Endodermal cell (in vitro differentiated cells): Measurements from ENCODE around the gene ZFP92. TPM values are rescaled to one million over a fixed set of nuclear protein-coding genes. Genes with fewer than 3 reads are reported as not detected.
"Not testable (repeated sequence)": the region's sequence is repeated elsewhere in the genome, so short reads cannot be mapped to it uniquely, and the experiment has no call there.

Source experiments
- DNase-seq: peaks from one replicate; pipeline ENCODE4 v3.0.0-alpha.2; 2017
- H3K27ac ChIP-seq: 2 replicates; pipeline ENCODE4 v1.5.1; 2013; ENCODE audit warnings: mild to moderate bottlenecking, low read depth, low read length, moderate library complexity
- H3K27me3 ChIP-seq: 2 replicates; pipeline ENCODE4 v1.6.1; 2013; ENCODE audit warnings: mild to moderate bottlenecking, low read length, moderate library complexity; ENCODE audit not compliant: insufficient read depth, control insufficient read depth, poor library complexity, severe bottlenecking
- H3K36me3 ChIP-seq: 2 replicates; pipeline ENCODE4 v1.7.0; 2013; ENCODE audit warnings: mild to moderate bottlenecking, low read length, moderate library complexity; ENCODE audit not compliant: control insufficient read depth, insufficient read depth
- H3K4me1 ChIP-seq: one replicate; pipeline ENCODE4 v1.7.0; 2013; ENCODE audit warnings: low read length; ENCODE audit not compliant: control insufficient read depth, insufficient read depth
- H3K4me3 ChIP-seq: 2 replicates; pipeline ENCODE4 v1.5.1; 2013; ENCODE audit warnings: mild to moderate bottlenecking, low read length, moderate library complexity
- H3K9ac ChIP-seq: 2 replicates; pipeline ENCODE4 v1.6.1; 2013; ENCODE audit warnings: mild to moderate bottlenecking, low read length, moderate library complexity; ENCODE audit not compliant: poor library complexity, severe bottlenecking; ENCODE audit errors: extremely low read depth
- H3K9me3 ChIP-seq: 2 replicates; pipeline ENCODE4 v1.6.1; 2013; ENCODE audit warnings: mild to moderate bottlenecking, low read length, moderate library complexity; ENCODE audit not compliant: control insufficient read depth
- H3K27ac Mint-ChIP-seq: 2 replicates; pipeline ENCODE4 v1.8.0; 2020; ENCODE audit warnings: mixed read lengths
- H3K27me3 Mint-ChIP-seq: 2 replicates; pipeline ENCODE4 v1.8.0; 2021; ENCODE audit warnings: mild to moderate bottlenecking, mixed read lengths; ENCODE audit not compliant: insufficient read depth
- H3K36me3 Mint-ChIP-seq: 2 replicates; pipeline ENCODE4 v1.8.0; 2020; ENCODE audit warnings: low read depth, mixed read lengths
- H3K4me1 Mint-ChIP-seq: 2 replicates; pipeline ENCODE4 v1.8.0; 2020; ENCODE audit warnings: mixed read lengths
- H3K4me3 Mint-ChIP-seq: 2 replicates; pipeline ENCODE4 v1.8.0; 2020; ENCODE audit warnings: mild to moderate bottlenecking, moderate library complexity, mixed read lengths
- H3K9me3 Mint-ChIP-seq: 2 replicates; pipeline ENCODE4 v1.8.0; 2020; ENCODE audit warnings: mild to moderate bottlenecking, mixed read lengths
- WGBS, 2 experiments: methylation state at CpG; one replicate each; pipeline versions ENCODE4 v1.1.5 to v1.1.7; 2013; ENCODE audit warnings: missing lambda C conversion rate in 2 of 2, mixed read lengths in 1 of 2; ENCODE audit not compliant: insufficient coverage in 1 of 2, insufficient read length in 1 of 2; 5-methylcytosine and 5-hydroxymethylcytosine counted together
- total RNA-seq, 2 donors: library from RNA; stranded (reverse); fragmentation: NEBNext Ultra II Directional in 1 of 2; extraction: Animal tissue kit (Norgen Biotek cat#: 25700) in 1 of 2; gene quantifications; 2 replicates in 1 of 2; 3 replicates in 1 of 2; pipeline ENCODE4 v1.2.1, GENCODE V29; 2021
- TF ChIP-seq, protein P1 (sequence below): fragments of 200-600 bp; sonication (generic); conservative IDR thresholded peaks from 2 replicates; pipeline ENCODE4 v1.5.0; 2021; ENCODE audit warnings: antibody characterized with exemption, mild to moderate bottlenecking

ZFP92 gene
- total RNA-seq, 2 donors from 2014 or later, result 0.29 to 0.31 TPM

DNA sequence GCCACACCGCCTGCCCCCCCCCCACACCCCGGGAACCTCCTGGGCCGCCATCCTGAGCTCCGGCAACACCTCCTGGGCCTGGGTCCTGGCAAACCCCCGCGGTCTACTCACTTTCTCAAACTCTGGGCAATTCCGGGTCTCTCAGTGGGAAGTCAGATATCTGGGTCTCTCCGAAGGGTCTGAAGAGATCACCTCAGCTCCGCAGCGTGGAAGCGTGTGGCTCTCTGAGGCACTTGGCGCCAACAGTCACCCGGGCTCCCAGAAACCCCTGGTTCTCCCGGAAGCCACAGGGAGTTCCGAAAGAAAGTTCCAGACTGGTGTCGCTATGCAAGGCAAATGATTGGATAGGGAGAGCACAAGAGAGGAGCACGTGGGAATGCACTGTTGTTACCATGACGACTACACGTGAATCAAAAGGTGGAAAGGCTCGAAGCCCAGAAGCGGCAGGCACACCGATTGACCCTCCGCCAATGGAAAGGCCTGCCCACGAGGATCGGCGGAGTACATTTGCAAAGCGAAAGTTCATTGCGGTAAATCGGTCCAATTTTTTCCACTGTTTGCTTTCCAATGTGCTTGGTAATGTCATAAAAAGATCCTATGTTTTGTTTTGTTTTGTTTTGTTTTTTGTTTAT is 10.0 kb upstream of the ZFP92 start, which contains the start of gene PNMA6E:
Gene PNMA6E (minus strand): TSS at position 218 of the 632 bp plus-strand sequence. CDS start 2,501 bp downstream, outside the sequence.
- Histone ChIP-seq H3K9ac (no peak within 1 kb of the TSS), H3K9me3 (no peaks in the 10 kb centered on the region), H3K4me1 (no peaks in the 10 kb centered on the region), H3K27me3 (peaks cover 5% of the 10 kb centered on the region), H3K4me3 (no peak within 1 kb of the TSS), H3K36me3 (no peaks in the 10 kb centered on the region), H3K27ac (no peak within 1 kb of the TSS)
- no peak for DNase-seq
- peaks cover 67% of the 10 kb centered on the region for H3K9me3 Mint-ChIP-seq
- H3K36me3 Mint-ChIP-seq, result peaks cover 3% of the 10 kb centered on the region
- no peak within 1 kb of the TSS for H3K27ac Mint-ChIP-seq
- TF ChIP-seq, protein P1, sequence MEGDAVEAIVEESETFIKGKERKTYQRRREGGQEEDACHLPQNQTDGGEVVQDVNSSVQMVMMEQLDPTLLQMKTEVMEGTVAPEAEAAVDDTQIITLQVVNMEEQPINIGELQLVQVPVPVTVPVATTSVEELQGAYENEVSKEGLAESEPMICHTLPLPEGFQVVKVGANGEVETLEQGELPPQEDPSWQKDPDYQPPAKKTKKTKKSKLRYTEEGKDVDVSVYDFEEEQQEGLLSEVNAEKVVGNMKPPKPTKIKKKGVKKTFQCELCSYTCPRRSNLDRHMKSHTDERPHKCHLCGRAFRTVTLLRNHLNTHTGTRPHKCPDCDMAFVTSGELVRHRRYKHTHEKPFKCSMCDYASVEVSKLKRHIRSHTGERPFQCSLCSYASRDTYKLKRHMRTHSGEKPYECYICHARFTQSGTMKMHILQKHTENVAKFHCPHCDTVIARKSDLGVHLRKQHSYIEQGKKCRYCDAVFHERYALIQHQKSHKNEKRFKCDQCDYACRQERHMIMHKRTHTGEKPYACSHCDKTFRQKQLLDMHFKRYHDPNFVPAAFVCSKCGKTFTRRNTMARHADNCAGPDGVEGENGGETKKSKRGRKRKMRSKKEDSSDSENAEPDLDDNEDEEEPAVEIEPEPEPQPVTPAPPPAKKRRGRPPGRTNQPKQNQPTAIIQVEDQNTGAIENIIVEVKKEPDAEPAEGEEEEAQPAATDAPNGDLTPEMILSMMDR, result no peak
- H3K4me1 Mint-ChIP-seq, result no peaks in the 10 kb centered on the region
- peaks cover 18% of the 10 kb centered on the region for H3K27me3 Mint-ChIP-seq
- WGBS, 2 experiments, result 93 to 96% methylated on average over 21 to 29 of the region's 29 CpGs
- no peak within 1 kb of the TSS for H3K4me3 Mint-ChIP-seq

DNA sequence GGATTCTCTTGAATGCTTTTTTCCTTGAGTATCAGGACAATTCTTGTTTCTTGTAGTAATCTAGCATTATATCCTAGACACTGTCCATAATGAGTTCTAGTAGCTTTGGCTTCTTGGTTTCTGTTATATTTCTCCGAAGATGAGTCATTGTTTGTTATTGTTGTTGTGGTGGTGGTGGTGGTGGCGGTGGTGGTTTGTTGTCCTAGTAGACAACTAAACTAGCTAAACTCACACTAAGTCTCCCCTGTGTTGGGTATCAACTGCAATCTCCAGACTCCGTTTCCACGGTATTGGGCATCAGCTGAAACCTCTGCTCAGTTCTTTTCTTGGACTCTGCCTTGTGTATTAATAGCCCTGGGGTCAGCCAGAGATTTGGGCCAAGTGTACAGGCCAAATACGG is 6.9 kb upstream of the ZFP92 start:
- H3K27ac Mint-ChIP-seq, H3K36me3 Mint-ChIP-seq, H3K9ac ChIP-seq, H3K4me3 ChIP-seq, H3K4me3 Mint-ChIP-seq, H3K9me3 ChIP-seq, H3K27me3 ChIP-seq, DNase-seq, H3K36me3 ChIP-seq, H3K4me1 Mint-ChIP-seq, H3K27ac ChIP-seq, H3K4me1 ChIP-seq: not testable (repeated sequence)
- peaks cover 24% of the 10 kb centered on the region for H3K27me3 Mint-ChIP-seq
- 94 to 100% methylated on average over 1 to 3 of the region's 5 CpGs for WGBS, 2 experiments
- peaks cover 65% of the 10 kb centered on the region for H3K9me3 Mint-ChIP-seq

DNA sequence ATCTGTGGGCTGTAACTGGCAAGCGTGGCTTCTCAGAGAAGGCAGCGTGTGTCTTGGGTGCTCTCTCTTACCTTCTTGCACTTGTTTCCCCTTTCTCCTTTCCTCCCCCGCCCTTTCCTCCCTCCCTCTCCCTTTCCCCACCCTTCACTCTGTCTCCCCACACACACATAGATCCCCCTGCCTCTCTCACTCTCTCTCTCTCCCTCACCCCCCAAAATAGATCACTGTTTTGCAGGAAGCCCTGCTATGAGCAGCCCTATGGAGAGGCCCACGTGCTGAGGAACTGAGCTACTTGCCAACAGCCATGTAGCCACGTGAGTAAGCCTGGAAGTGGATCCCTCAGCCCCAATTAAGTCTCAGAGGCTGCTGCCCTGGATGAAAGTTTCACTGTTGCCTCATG is 5.8 kb upstream of the ZFP92 start:
- H3K27ac ChIP-seq, result no peak overlapping the region
- no peak overlapping the region for H3K4me3 ChIP-seq
- TF ChIP-seq, protein P1, result no peak
- peaks cover 6% of the 10 kb centered on the region for H3K27me3 ChIP-seq
- no peak overlapping the region for H3K9ac ChIP-seq
- H3K9me3 ChIP-seq, result no peaks in the 10 kb centered on the region
- 76% methylated on average over 5 of the region's 5 CpGs; no CpG with 5 or more reads in 1 of the 2 experiments for WGBS, 2 experiments
- no peak for DNase-seq
- H3K27ac Mint-ChIP-seq, result no peak overlapping the region
- H3K27me3 Mint-ChIP-seq, result peaks cover 26% of the 10 kb centered on the region
- no peaks in the 10 kb centered on the region for H3K36me3 ChIP-seq
- H3K4me1 Mint-ChIP-seq, result no peaks in the 10 kb centered on the region
- peaks cover 64% of the 10 kb centered on the region for H3K9me3 Mint-ChIP-seq
- H3K36me3 Mint-ChIP-seq, result no peaks in the 10 kb centered on the region
- H3K4me1 ChIP-seq, result no peaks in the 10 kb centered on the region
- H3K4me3 Mint-ChIP-seq, result no peak overlapping the region
